Activated CD4-positive, alpha-beta T cell treated with anti-CD3 and anti-CD28 coated beads for 36 hours (primary cell): Measurements from ENCODE around the gene ARPC1B. TPM values are rescaled to one million over a fixed set of nuclear protein-coding genes. Genes with fewer than 3 reads are reported as not detected.

Experiments
- ATAC-seq: fragments of 200-7000 bp; cut with Tn5 transposase; one replicate; pipeline ENCODE4 v1.10.0; 2021; ENCODE audit warnings: mild to moderate bottlenecking, moderate library complexity
- CTCF ChIA-PET: fragments of 350-600 bp; sonication (Branson Sonifier 250); formaldehyde crosslinking; loops from one replicate; lab custom pipeline; 2021; ENCODE audit warnings: antibody characterized with exemption; lab: Charles Lee
- POLR2A ChIA-PET: fragments of 350-600 bp; sonication (Branson Sonifier 250); formaldehyde crosslinking; loops from one replicate; lab custom pipeline; 2021; ENCODE audit warnings: antibody characterized with exemption, inconsistent platforms; lab: Charles Lee
- DNase-seq: peaks from one replicate; pipeline ENCODE4 v3.0.0-alpha.2; 2020
- H3K27ac Mint-ChIP-seq: one replicate; pipeline ENCODE4 v1.8.0; 2021; ENCODE audit warnings: mixed read lengths
- H3K27me3 Mint-ChIP-seq: one replicate; pipeline ENCODE4 v1.8.0; 2021; ENCODE audit warnings: mixed read lengths
- H3K36me3 Mint-ChIP-seq: one replicate; pipeline ENCODE4 v1.8.0; 2021; ENCODE audit warnings: low read depth, mixed read lengths
- H3K4me1 Mint-ChIP-seq: one replicate; pipeline ENCODE4 v1.8.0; 2021; ENCODE audit warnings: mixed read lengths
- H3K4me3 Mint-ChIP-seq: one replicate; pipeline ENCODE4 v1.8.0; 2021; ENCODE audit warnings: mild to moderate bottlenecking, moderate library complexity, mixed read lengths
- H3K9me3 Mint-ChIP-seq: one replicate; pipeline ENCODE4 v1.8.0; 2021; ENCODE audit warnings: low read depth, mixed read lengths
- intact Hi-C, 2 experiments: fragments of 100-400 bp; cut with DNase I in 1 of 2; cut with micrococcal nuclease in 1 of 2; formaldehyde crosslinking; loops; one replicate each; pipeline versions ENCODE4 v1.14.2 to v1.15.1; 2022 to 2024; cut with DNase I, micrococcal nuclease
- total RNA-seq, 2 experiments: library from RNA; stranded (reverse); gene quantifications; one replicate each; pipeline ENCODE4 v1.2.3, GENCODE V29; 2021

Gene ARPC1B
- total RNA-seq, 2 experiments from 2014 or later = 318 to 326 TPM

DNA sequence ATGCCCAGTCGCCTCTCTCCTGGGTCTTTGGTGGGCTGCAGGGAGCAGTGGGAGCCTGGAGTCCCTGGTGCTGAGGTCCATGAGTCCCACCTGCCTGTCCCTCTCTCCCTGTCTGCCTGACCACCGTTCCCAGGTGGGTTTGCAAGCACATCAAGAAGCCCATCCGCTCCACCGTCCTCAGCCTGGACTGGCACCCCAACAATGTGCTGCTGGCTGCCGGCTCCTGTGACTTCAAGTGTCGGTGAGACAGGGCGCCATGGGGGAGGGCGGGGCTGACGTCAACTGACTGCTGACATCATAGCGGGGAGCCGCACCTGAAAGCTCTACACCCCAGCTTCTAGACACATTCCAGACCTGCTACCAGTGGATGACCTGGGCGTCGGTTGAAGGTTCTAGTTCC lies 15.2 kb downstream of the ARPC1B start:
- H3K9me3 Mint-ChIP-seq = no peaks in the 10 kb centered on the region
- CTCF ChIA-PET = no interaction called here
- POLR2A ChIA-PET = interaction anchor here (0.6 kb wide), 1 partner anchor 49 kb away, joined by 5 read pairs; the partner anchor contains the start of genes CPSF4 and PTCD1
- intact Hi-C loops = loop anchor here in 1 of 2 experiments (5.0 kb wide), 1 partner anchor 48 kb away; the partner anchor contains the start of genes CPSF4 and PTCD1
- H3K27me3 Mint-ChIP-seq = no peaks in the 10 kb centered on the region
- H3K4me1 Mint-ChIP-seq = peaks cover 28% of the 10 kb centered on the region
- H3K4me3 Mint-ChIP-seq = no peak overlapping the region
- no peak for DNase-seq
- ATAC-seq = no peak
- peaks cover 55% of the 10 kb centered on the region for H3K36me3 Mint-ChIP-seq
- H3K27ac Mint-ChIP-seq = no peak overlapping the region

DNA sequence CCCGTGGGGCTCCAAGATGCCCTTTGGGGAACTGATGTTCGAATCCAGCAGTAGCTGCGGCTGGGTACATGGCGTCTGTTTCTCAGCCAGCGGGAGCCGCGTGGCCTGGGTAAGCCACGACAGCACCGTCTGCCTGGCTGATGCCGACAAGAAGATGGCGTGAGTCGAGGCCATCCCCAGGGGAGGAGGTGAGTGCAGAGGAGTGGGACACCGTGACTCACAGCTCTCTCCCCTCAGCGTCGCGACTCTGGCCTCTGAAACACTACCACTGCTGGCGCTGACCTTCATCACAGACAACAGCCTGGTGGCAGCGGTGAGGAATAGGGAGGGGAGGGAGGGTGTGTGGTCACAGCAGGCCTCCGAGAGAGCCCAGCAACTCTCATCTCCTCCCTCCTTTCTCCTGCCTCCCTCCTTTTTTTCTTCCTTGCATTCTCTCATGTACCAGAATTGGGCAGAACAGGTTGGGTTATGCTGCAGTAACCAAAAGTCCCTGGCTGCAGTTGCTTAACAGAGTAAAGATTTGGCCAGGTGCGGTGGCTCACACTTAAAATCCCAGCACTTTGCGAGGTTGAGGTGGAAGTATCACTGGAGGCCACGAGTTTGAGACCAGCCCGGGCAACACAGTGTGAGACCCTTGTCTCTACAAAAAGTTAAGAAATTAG lies 16.5 kb downstream of the ARPC1B start:
- Mint-ChIP-seq H3K27me3 (no peaks in the 10 kb centered on the region), H3K9me3 (no peaks in the 10 kb centered on the region), H3K4me3 (no peak overlapping the region), H3K36me3 (peaks cover 64% of the 10 kb centered on the region), H3K27ac (no peak overlapping the region), H3K4me1 (peaks cover 22% of the 10 kb centered on the region)
- DNase-seq (no peak), ATAC-seq (no peak)
- POLR2A ChIA-PET = interaction anchor here (0.6 kb wide), 1 partner anchor 17 kb away, joined by 8 read pairs; no protein-coding TSS in a partner anchor
- CTCF ChIA-PET = interaction anchor here (0.7 to 0.9 kb wide), 2 partner anchors 18 to 279 kb away, joined by 3 read pairs; partner anchors contain the start of gene BUD31
- intact Hi-C loops = loop anchor here in 1 of 2 experiments (5.0 kb wide), 1 partner anchor 46 kb away; the partner anchor contains the start of genes CPSF4 and PTCD1

DNA sequence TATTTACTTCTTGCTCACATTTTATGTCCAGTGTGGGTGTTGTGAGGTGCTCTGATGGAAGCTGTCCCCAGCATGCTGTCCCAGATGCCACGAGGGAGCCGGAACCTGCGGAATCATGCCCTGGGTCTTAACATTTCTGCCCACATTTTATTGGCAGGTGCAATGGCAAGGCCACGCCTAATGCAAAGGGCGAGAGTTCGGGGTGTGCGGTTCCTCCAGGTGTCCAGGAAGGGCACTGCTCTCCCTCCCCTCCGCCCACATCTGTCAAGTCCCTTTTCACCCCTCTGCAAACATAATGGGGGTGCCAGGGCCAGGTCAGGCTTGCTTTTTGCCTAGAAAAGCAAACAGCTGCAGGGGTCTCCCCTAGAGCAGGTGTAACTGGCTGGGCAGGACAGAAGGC lies 17.5 kb downstream of the ARPC1B start:
- Mint-ChIP-seq H3K4me1 (peaks cover 20% of the 10 kb centered on the region), H3K4me3 (no peak overlapping the region), H3K27me3 (no peaks in the 10 kb centered on the region), H3K9me3 (no peaks in the 10 kb centered on the region), H3K36me3 (peaks cover 64% of the 10 kb centered on the region), H3K27ac (no peak overlapping the region)
- ChIA-PET CTCF (interaction anchor here (0.9 to 2.0 kb wide), 2 partner anchors 17 to 27 kb away, joined by 3 to 6 read pairs; partner anchors contain the start of gene BUD31), POLR2A (interaction anchor here (0.9 kb wide), 1 partner anchor 13 kb away, joined by 3 read pairs; no protein-coding TSS in a partner anchor)
- no peak for ATAC-seq
- intact Hi-C loops = loop anchor here in 1 of 2 experiments (2.0 to 5.0 kb wide), 2 partner anchors 15 to 45 kb away; partner anchors contain the start of genes CPSF4 and PTCD1
- no peak for DNase-seq

DNA sequence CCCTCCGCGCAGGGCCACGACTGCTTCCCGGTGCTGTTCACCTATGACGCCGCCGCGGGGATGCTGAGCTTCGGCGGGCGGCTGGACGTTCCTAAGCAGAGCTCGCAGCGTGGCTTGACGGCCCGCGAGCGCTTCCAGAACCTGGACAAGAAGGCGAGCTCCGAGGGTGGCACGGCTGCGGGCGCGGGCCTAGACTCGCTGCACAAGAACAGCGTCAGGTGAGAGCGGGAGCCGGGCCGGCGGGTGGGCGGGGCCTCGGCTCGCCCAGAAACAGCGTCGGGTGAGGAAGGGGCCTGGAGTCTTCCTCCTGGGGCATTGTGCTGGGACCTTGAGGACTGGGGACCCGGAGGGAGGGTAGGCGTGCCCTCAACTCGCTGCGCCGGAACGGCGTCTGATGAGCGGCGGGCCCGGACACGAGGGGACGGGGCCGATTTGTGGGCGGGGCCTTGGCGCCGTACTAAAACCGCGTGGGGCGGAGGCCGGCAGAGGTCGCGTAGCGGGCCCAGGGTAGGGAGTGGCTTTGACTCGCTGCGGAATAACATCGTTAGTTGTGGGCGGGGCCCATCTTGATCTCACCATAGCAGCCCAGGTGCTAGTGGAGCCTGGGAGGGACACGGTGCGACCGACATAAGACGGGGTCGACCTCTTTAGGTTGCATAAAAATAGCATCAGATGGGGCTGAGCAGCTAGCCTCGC lies 18.3 kb downstream of the ARPC1B start:
- H3K4me1 Mint-ChIP-seq = peaks cover 20% of the 10 kb centered on the region
- peaks cover 67% of the 10 kb centered on the region for H3K36me3 Mint-ChIP-seq
- H3K27me3 Mint-ChIP-seq = no peaks in the 10 kb centered on the region
- H3K27ac Mint-ChIP-seq = peak overlapping the region; percentile 80
- no peaks in the 10 kb centered on the region for H3K9me3 Mint-ChIP-seq
- ChIA-PET CTCF (interaction anchor here (0.6 to 2.0 kb wide), 3 partner anchors 16 to 28 kb away, joined by 3 to 6 read pairs (median 4); partner anchors contain the start of genes BUD31 and PDAP1), POLR2A (interaction anchor here (0.5 to 1.7 kb wide), 4 partner anchors 12 to 19 kb away, joined by 3 to 6 read pairs (median 3); partner anchors contain the start of genes BUD31 and PDAP1)
- H3K4me3 Mint-ChIP-seq = peak overlapping the region; percentile 50
- peak; percentile 89 for DNase-seq
- ATAC-seq = peak; percentile 90
- intact Hi-C loops = loop anchor here (1.0 to 5.0 kb wide), 5 partner anchors 12 to 44 kb away; partner anchors contain the start of genes ARPC1B (in 2 of the 2), BUD31 (in 1 of the 2), CPSF4 (in 1 of the 2) and PDAP1 (in 1 of the 2)

DNA sequence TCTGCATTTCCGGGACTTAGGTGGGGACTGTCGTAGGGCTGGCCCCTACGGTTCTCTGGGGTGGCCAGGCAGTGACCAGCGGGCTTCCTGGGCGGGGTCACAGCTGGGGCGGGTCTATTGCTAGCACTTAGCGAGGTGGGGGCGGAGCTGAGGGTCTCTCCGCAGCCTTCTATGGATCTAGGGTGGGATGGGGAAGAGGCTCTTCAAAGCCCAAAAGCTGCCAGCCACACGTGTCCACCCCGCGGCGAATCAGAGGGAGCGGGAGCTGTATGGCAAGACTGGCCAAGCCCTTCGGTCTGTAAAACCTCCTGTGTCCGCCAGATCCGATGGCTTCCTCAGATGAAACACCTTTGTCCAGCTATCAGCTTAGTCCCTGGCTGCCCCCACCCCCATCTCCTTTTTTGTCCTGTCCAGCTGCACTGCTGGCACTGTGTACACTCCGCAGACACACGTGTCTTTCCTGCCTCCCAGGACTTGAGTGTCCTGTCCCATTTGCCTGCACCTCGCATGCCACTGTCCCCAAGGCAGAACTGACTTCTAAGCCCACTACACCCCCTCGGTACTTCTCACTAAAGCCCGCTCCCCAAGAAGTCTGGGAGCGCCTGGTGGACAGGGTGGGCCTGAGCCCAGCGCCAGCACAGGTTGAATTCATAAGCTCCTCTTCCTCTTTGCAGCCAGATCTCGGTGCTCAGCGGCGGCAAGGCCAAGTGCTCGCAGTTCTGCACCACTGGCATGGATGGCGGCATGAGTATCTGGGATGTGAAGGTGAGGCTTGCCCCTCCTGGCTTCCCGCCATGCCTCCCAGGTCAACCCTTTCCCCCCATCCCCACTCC lies 19.0 kb downstream of the ARPC1B start:
- Mint-ChIP-seq H3K4me1 (peaks cover 20% of the 10 kb centered on the region), H3K4me3 (peak overlapping the region; percentile 50), H3K27me3 (no peaks in the 10 kb centered on the region), H3K9me3 (no peaks in the 10 kb centered on the region), H3K27ac (peak overlapping the region; percentile 80), H3K36me3 (peaks cover 65% of the 10 kb centered on the region)
- POLR2A ChIA-PET = interaction anchor here (1.1 to 1.7 kb wide), 2 partner anchors 13 to 15 kb away, joined by 3 to 6 read pairs; partner anchors contain the start of genes BUD31 and PDAP1
- DNase-seq (no peak), ATAC-seq (no peak)
- intact Hi-C loops = loop anchor here (1.0 to 5.0 kb wide), 5 partner anchors 12 to 44 kb away; partner anchors contain the start of genes ARPC1B (in 2 of the 2), BUD31 (in 1 of the 2), CPSF4 (in 1 of the 2) and PDAP1 (in 1 of the 2)
- CTCF ChIA-PET = interaction anchor here (0.6 to 2.0 kb wide), 3 partner anchors 16 to 29 kb away, joined by 3 to 6 read pairs (median 3); partner anchors contain the start of gene BUD31

DNA sequence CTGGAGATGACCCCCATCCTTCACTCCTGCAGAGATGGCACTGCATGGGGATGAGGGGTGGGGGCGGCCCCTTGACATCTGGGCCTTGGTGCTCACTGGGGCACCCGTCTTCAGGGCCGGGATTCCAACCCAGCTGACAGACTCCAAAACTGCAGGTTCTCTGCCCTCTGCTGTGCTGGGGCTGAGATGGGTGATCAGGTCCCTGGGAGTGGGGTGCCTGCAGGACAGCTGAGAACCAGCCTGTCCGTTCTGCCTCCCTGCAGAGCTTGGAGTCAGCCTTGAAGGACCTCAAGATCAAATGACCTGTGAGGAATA lies 19.6 kb downstream of the ARPC1B start:
- Mint-ChIP-seq H3K27me3 (no peaks in the 10 kb centered on the region), H3K4me3 (no peak overlapping the region), H3K4me1 (peaks cover 20% of the 10 kb centered on the region), H3K27ac (no peak overlapping the region), H3K9me3 (no peaks in the 10 kb centered on the region), H3K36me3 (peaks cover 66% of the 10 kb centered on the region)
- DNase-seq (no peak), ATAC-seq (no peak)
- ChIA-PET CTCF (interaction anchor here (1.1 kb wide), 1 partner anchor 15 kb away, joined by 3 read pairs; the partner anchor contains the start of gene BUD31), POLR2A (interaction anchor here (0.6 to 1.7 kb wide), 4 partner anchors 13 to 37 kb away, joined by 3 to 7 read pairs (median 5); partner anchors contain the start of genes BUD31 and PDAP1)
- intact Hi-C loops = loop anchor here in 1 of 2 experiments (5.0 kb wide), 1 partner anchor 43 kb away; the partner anchor contains the start of genes CPSF4 and PTCD1

DNA sequence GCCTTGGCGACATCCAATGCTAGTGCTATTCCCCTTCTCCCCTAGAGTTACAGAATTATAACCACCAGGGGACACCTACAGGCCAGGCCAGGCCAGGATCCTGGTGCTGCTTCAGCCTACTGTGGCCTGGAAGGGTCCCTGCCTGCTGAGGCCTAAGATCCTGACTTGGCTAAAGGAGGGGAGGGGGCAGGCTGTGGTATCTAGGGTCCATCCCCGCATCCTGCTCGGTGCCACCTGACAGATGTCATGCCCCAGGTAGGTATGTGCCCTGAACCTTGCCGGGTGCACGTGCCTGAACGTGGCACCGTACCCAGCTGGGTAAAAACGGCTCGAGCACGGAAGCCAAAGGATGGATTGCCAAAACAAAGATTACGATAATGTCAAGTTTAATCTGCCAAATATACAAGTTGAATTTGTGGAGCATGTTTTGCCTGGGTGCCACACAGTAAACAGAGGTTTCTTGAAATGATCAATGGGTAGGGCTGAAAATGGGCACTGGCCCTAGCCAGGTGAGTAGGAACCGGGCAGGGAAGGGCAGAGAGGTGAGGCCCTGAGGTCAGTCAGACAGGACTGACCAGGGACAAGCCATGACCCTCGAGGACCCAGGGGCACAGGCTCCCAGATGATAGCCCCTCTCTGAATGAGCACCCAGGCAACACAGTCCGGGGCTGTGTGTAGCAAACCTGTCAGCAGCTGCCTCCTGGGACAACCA lies 21.2 kb downstream of the ARPC1B start:
- CTCF ChIA-PET = interaction anchor here (1.2 kb wide), 1 partner anchor 11 kb away, joined by 5 read pairs; no protein-coding TSS in a partner anchor
- Mint-ChIP-seq H3K27me3 (no peaks in the 10 kb centered on the region), H3K36me3 (peaks cover 65% of the 10 kb centered on the region), H3K4me1 (peaks cover 20% of the 10 kb centered on the region), H3K4me3 (no peak overlapping the region), H3K27ac (no peak overlapping the region), H3K9me3 (no peaks in the 10 kb centered on the region)
- ATAC-seq (no peak), DNase-seq (peak; percentile 14)
- POLR2A ChIA-PET = no interaction called here
- intact Hi-C loops = no loop called here

DNA sequence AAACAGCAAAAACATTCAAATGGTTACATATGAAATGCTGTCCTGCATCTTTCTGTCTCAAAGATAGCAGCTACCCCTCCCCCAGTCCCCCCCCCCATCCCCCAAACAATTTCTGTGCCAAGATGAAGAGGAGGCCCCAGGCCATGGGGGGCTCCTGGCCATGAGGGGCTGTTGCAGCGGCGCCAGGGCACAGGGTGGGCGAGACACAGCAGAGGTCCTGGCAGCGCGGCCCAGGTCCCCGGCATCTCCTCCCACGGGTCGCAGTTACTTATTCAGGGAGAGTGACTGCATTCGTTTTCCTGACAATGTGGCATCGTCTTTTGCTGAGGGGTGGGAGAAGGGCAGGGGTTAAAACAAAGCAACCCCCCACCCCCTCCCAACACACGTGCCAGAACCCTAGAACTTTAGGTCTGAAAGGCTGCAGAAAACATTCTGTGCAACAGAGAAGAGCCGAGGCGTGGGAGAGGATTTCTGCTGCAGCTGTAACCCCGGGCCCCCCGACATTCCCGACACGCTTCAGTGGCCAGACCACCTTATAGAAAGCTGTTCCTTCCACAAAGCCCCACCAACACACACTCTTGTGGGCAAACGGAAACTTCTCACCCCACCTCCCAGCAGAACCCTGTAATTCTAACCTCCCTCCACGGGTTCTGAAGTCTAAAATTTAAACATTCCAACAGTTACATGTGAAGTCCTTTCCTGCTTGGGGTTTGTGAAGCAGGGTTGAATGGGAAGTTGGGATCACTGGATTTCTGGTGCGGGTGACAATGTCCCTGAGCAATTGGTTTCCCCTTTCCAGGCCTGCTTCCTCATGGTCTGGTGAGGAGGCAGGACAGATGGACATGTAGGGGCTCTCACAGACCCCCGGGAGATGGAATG lies 22.1 kb downstream of the ARPC1B start:
- no peak overlapping the region for H3K4me3 Mint-ChIP-seq
- peak overlapping the region; percentile 51 for H3K27ac Mint-ChIP-seq
- DNase-seq (no peak), ATAC-seq (no peak)
- peaks cover 66% of the 10 kb centered on the region for H3K36me3 Mint-ChIP-seq
- no peaks in the 10 kb centered on the region for H3K27me3 Mint-ChIP-seq
- ChIA-PET POLR2A (no interaction called here), CTCF (interaction anchor here (1.2 kb wide), 1 partner anchor 10 kb away, joined by 5 read pairs; no protein-coding TSS in a partner anchor)
- peaks cover 19% of the 10 kb centered on the region for H3K4me1 Mint-ChIP-seq
- H3K9me3 Mint-ChIP-seq = no peaks in the 10 kb centered on the region
- intact Hi-C loops = no loop called here

DNA sequence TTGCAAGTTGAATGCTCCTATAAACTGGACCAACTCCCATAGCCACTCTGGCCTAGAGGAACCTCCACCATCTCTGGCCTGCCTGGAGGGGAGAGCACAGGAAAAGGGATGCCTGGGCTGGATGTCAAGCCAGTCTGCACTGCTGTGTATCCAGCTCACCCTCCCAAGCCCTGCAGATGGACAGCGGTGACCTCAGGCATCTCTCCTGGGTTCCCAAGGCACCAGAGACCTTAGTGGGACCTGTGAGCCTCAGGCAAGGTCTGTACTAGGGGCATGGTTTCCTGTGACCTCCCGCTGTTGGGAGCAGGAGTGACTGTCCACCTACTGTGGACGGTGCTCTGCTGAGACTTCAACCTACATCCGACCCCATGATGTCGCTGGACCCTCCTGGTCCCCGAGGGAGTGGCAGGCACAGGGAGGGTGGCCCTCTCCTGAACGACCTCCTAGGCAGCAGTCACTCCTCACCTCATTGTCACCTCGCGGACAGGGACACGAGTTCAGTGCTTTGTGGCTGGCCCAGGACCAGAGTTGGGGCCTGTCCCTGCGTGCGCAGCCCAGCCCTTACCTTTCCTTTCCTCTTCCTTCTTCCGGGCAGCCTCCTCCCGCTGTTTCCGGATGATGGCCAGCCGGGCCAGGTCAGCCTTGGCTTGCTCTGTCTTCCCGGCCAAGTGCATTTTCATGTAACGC lies 22.9 kb downstream of the ARPC1B start:
- intact Hi-C loops = no loop called here
- Mint-ChIP-seq H3K36me3 (peaks cover 61% of the 10 kb centered on the region), H3K9me3 (no peaks in the 10 kb centered on the region), H3K4me3 (no peak overlapping the region), H3K27ac (peak overlapping the region; percentile 3), H3K27me3 (no peaks in the 10 kb centered on the region), H3K4me1 (peaks cover 16% of the 10 kb centered on the region)
- POLR2A ChIA-PET = no interaction called here
- DNase-seq (peak; percentile 15), ATAC-seq (no peak)
- CTCF ChIA-PET = interaction anchor here (1.2 kb wide), 1 partner anchor 9 kb away, joined by 5 read pairs; no protein-coding TSS in a partner anchor
